Activated CD8-positive, alpha-beta T cell treated with anti-CD3 and anti-CD28 coated beads, Interleukin-2, amount 10 ng/mL, durations not matched to agents 7 days and 5 days (primary cell): Measurements from ENCODE around the gene TDRD3. TPM values are rescaled to one million over a fixed set of nuclear protein-coding genes. Genes with fewer than 3 reads are reported as not detected.
A peak's percentile ranks its signal among the peaks of the same experiment; 100 is the strongest.
"Not testable (repeated sequence)": the region's sequence is repeated elsewhere in the genome, so short reads cannot be mapped to it uniquely, and the experiment has no call there.

ENCODE experiments used
- ATAC-seq: fragments of 150-1000 bp; cut with Tn5 transposase; one replicate; pipeline ENCODE4 v1.10.0; 2021; ENCODE audit warnings: moderate library complexity
- CTCF ChIA-PET: fragments of 350-600 bp; sonication (Branson Sonifier 250); formaldehyde crosslinking; loops from one replicate; lab custom pipeline; 2021; ENCODE audit warnings: antibody characterized with exemption; lab: Charles Lee
- POLR2A ChIA-PET: fragments of 350-600 bp; sonication (Branson Sonifier 250); formaldehyde crosslinking; loops from one replicate; lab custom pipeline; 2021; ENCODE audit warnings: antibody characterized with exemption; lab: Charles Lee
- DNase-seq: peaks from one replicate; pipeline ENCODE4 v3.0.0-alpha.2; 2020
- H3K27ac Mint-ChIP-seq: one replicate; pipeline ENCODE4 v1.8.0; 2021; ENCODE audit warnings: mild to moderate bottlenecking, mixed read lengths
- H3K27me3 Mint-ChIP-seq: one replicate; pipeline ENCODE4 v1.8.0; 2021; ENCODE audit warnings: low read depth, mixed read lengths
- H3K36me3 Mint-ChIP-seq: one replicate; pipeline ENCODE4 v1.8.0; 2021; ENCODE audit warnings: low read depth, mixed read lengths
- H3K4me1 Mint-ChIP-seq: one replicate; pipeline ENCODE4 v1.8.0; 2021; ENCODE audit warnings: low read depth, mixed read lengths
- H3K4me3 Mint-ChIP-seq: one replicate; pipeline ENCODE4 v1.8.0; 2021; ENCODE audit warnings: mild to moderate bottlenecking, mixed read lengths
- H3K9me3 Mint-ChIP-seq: one replicate; pipeline ENCODE4 v1.8.0; 2022; ENCODE audit warnings: mixed read lengths; ENCODE audit not compliant: insufficient read depth
- total RNA-seq, 2 experiments: library from RNA; stranded (reverse); gene quantifications; one replicate each; pipeline ENCODE4 v1.2.3, GENCODE V29; 2021

The TDRD3 gene
- total RNA-seq, 2 experiments from 2014 or later: 21.7 to 22.2 TPM

DNA sequence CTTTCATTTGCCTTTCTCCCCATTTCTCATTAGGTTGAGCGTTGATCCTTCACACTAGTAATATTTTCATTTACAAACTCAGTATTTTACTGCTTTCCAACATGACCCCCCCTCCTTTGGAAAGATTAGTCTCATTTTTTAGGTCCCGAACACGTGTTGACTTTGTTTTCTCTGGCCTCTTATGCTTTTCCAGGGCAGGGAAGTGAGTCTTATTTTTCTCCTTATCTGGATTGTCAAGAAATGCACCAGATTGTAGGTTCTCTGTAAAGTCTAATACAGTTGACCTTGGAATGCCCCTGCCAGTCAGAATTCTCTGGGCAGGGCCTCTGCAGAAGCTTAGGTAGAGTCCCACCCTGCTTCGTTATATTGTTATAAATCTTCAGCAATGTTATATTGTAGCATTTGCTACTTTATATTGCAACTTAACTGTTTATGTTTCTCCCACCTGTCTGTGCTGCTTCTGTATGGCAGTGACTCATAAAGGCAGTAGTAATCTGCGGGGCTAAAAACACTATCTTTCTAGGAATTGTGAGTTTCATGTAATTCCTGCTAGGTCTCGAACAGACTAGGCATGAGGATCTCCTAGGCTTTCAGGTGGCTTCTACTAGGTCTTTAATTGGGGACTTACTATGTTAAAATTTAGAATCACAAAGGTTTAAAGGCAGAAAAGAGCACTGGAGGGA, 2.0 kb downstream of the TDRD3 start:
- ChIA-PET CTCF (interaction anchor here (1.2 to 1.5 kb wide), 3 partner anchors 13 to 32 kb away, joined by 3 to 6 read pairs (median 3); no protein-coding TSS in a partner anchor), POLR2A (no interaction called here)
- Mint-ChIP-seq H3K27me3 (peaks cover 4% of the 10 kb centered on the region), H3K9me3 (no peaks in the 10 kb centered on the region), H3K4me3 (peak overlapping the region; percentile 83), H3K4me1 (peaks cover 36% of the 10 kb centered on the region), H3K36me3 (no peaks in the 10 kb centered on the region), H3K27ac (peak overlapping the region; percentile 12)
- no peak for DNase-seq
- no peak for ATAC-seq

DNA sequence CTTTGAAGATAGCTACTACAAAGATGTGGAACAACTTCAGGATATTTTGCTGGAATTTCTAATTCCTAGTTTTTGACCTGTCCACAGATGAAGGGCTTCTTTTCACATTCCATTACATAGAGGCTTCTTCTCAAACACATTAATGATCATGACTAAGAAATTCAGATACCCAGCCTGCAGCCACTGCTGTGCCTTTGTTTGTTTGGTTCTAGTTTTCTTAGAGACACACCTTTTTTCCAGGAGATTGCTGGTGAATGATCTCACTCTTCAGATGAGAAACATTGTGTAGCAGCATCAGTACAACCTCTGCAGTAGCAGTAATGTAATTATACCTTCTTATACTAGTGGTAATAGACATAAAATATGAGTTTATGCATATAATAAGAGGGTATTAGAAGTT, 5.0 kb downstream of the TDRD3 start:
- H3K4me3 Mint-ChIP-seq: no peak overlapping the region
- H3K4me1 Mint-ChIP-seq: peaks cover 26% of the 10 kb centered on the region
- peaks cover 1% of the 10 kb centered on the region for H3K36me3 Mint-ChIP-seq
- POLR2A ChIA-PET: no interaction called here
- H3K9me3 Mint-ChIP-seq: no peaks in the 10 kb centered on the region
- no peaks in the 10 kb centered on the region for H3K27me3 Mint-ChIP-seq
- ATAC-seq (no peak), DNase-seq (no peak)
- H3K27ac Mint-ChIP-seq: no peak overlapping the region
- CTCF ChIA-PET: no interaction called here

DNA sequence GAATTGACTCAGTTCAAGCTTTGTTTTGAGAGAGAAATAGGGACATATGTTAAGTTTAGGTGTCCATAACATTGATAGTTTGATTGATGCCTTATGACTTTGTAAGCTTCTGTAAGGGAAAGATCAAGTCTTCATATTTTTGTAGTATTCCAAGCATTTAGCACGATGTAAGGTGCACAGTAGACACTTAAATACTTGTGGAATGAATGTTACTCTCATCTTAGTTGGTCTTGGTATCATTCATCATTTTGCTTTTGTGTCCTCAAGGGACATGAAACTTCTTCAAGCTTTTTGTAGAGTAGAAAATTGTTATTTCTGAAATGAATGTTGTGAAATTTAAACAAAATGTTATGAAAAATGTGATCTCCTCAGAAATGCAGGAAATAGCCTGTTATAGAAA, 10.1 kb downstream of the TDRD3 start:
- Mint-ChIP-seq H3K36me3 (peaks cover 23% of the 10 kb centered on the region), H3K27me3 (no peaks in the 10 kb centered on the region), H3K9me3 (peaks cover 9% of the 10 kb centered on the region), H3K27ac (no peak overlapping the region), H3K4me3 (no peak overlapping the region), H3K4me1 (peaks cover 8% of the 10 kb centered on the region)
- ChIA-PET POLR2A (no interaction called here), CTCF (no interaction called here)
- DNase-seq (no peak), ATAC-seq (no peak)

DNA sequence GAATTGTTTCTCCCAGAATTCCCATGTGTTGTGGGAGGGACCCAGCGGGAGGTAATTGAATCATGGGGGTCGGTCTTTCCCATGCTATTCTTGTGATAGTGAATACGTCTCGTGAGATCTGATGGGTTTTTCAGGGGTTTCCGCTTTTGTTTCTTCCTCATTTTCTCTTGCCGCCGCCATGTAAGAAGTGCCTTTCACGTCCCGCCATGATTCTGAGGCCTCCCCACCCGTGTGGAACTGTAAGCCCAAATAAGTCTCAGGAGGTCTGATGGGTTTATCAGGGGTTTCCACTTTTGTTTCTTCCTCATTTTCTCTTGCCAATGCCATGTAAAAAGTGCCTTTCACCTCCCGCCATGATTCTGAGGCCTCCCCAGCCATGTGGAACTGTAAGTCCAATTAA, 10.8 kb downstream of the TDRD3 start:
- DNase-seq, H3K27ac Mint-ChIP-seq, ATAC-seq, H3K4me1 Mint-ChIP-seq, POLR2A ChIA-PET, H3K9me3 Mint-ChIP-seq, H3K27me3 Mint-ChIP-seq, CTCF ChIA-PET, H3K4me3 Mint-ChIP-seq: not testable (repeated sequence)
- H3K36me3 Mint-ChIP-seq: peaks cover 23% of the 10 kb centered on the region

DNA sequence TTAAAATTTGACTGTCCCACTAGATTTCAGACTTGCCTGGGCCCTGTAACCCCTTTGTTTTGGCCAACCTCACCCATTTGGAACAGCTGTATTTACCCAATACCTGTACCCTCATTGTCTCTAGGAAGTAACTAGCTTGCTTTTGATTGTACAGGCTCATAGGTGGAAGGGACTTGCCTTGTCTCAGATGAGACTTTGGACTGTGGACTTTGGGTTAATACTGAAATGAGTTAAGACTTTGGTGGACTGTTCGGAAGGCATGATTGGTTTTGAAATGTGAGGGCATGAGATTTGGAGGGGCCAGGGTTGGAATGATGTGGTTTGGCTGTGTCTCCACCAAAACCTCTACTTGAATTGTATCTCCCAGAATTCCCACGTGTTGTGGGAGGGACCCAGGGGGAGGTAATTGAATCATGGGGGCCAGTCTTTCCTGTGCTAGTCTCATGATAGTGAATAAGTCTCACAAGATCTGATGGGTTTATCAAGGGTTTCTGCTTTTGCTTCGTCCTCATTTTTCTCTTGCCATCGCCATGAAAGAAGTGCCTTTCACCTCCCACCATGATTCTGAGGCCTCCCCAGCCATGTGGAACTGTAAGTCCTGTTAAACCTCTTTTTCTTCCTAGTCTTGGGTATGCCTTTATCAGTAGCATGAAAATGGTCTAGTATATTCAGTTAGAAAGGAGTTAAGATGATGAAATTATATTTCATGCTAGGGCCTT, 12.7 kb downstream of the TDRD3 start:
- H3K36me3 Mint-ChIP-seq: peaks cover 23% of the 10 kb centered on the region
- POLR2A ChIA-PET, CTCF ChIA-PET: not testable (repeated sequence)

DNA sequence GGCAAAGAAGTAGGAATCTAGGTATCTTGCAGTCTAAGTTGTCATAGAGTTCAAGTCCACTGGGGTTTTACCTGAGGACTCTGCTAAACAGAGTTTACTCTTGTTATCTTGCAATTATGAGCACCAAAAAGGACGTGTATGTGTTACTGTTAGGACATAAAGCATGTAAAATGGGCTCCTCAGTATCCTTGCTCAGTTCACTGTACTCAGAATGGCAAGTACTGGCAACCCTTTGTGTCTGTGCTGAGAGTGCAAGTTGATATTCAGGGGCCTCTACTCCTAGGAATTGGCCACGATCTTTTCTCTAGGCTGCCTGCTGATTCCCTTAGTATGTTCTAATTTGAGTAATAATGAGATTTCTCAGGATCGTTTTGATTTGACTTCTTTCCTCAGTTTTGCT, 13.3 kb downstream of the TDRD3 start:
- H3K4me1 Mint-ChIP-seq: peaks cover 8% of the 10 kb centered on the region
- ChIA-PET CTCF (no interaction called here), POLR2A (no interaction called here)
- H3K36me3 Mint-ChIP-seq: peaks cover 23% of the 10 kb centered on the region
- no peak overlapping the region for H3K4me3 Mint-ChIP-seq
- H3K27ac Mint-ChIP-seq: no peak overlapping the region
- no peaks in the 10 kb centered on the region for H3K27me3 Mint-ChIP-seq
- H3K9me3 Mint-ChIP-seq: peaks cover 9% of the 10 kb centered on the region
- DNase-seq (no peak), ATAC-seq (no peak)

More for the DNA sequence above, 12.7 kb downstream of the TDRD3 start:
- not testable (repeated sequence) for H3K4me1 Mint-ChIP-seq, ATAC-seq, H3K27me3 Mint-ChIP-seq, H3K4me3 Mint-ChIP-seq, H3K9me3 Mint-ChIP-seq, H3K27ac Mint-ChIP-seq, DNase-seq

DNA sequence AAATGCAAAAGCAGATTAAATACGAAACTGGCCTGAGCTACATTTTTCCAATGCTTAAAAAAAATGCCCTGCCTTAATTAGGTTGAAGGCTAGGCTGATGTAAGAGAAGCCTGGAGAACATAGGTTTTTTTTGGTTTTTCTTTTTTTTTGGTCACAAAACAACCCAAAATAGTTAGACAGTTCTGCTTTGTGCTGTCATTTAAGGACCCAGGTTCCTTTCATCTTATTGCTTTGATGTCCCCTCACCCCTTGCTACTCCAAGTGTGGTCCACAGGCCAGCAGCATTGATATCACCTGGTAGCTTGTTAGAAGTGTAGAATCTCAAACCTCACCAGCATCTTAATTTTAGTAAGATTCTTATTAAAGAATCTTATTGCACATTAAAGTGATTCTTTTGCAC, 14.4 kb downstream of the TDRD3 start:
- Mint-ChIP-seq H3K4me1 (peaks cover 8% of the 10 kb centered on the region), H3K36me3 (peaks cover 23% of the 10 kb centered on the region), H3K27ac (no peak overlapping the region), H3K4me3 (no peak overlapping the region), H3K27me3 (no peaks in the 10 kb centered on the region), H3K9me3 (peaks cover 9% of the 10 kb centered on the region)
- ChIA-PET CTCF (interaction anchor here (0.6 to 1.4 kb wide), 2 partner anchors 37 to 247 kb away, joined by 3 to 4 read pairs; no protein-coding TSS in a partner anchor), POLR2A (interaction anchor here (1.0 kb wide), 1 partner anchor 14 kb away, joined by 5 read pairs; no protein-coding TSS in a partner anchor)
- ATAC-seq (no peak), DNase-seq (no peak)

DNA sequence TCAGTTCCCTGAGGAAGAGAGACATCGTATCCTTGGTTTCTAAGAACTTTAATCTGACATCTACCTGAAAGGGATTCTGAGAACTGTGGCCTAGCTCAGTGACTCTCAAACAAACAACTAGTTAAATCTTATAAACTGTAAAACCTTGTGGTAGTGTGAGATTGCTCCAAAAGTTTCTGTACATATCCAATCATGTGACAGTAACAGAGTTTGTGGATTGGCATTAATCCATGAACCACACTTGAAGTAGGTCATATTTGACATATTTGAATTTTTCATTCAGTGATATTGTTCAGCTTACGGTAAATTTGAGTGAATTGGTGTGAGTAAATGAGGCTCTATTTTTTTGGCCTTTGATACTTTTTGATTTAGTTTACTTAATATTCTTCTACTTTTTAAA, 15.0 kb downstream of the TDRD3 start:
- Mint-ChIP-seq H3K4me1 (peaks cover 8% of the 10 kb centered on the region), H3K27me3 (no peaks in the 10 kb centered on the region), H3K9me3 (peaks cover 9% of the 10 kb centered on the region), H3K27ac (no peak overlapping the region), H3K4me3 (no peak overlapping the region), H3K36me3 (peaks cover 22% of the 10 kb centered on the region)
- CTCF ChIA-PET: interaction anchor here (1.4 kb wide), 1 partner anchor 36 kb away, joined by 3 read pairs; no protein-coding TSS in a partner anchor
- POLR2A ChIA-PET: interaction anchor here (1.0 kb wide), 1 partner anchor 14 kb away, joined by 5 read pairs; no protein-coding TSS in a partner anchor
- ATAC-seq (no peak), DNase-seq (no peak)

DNA sequence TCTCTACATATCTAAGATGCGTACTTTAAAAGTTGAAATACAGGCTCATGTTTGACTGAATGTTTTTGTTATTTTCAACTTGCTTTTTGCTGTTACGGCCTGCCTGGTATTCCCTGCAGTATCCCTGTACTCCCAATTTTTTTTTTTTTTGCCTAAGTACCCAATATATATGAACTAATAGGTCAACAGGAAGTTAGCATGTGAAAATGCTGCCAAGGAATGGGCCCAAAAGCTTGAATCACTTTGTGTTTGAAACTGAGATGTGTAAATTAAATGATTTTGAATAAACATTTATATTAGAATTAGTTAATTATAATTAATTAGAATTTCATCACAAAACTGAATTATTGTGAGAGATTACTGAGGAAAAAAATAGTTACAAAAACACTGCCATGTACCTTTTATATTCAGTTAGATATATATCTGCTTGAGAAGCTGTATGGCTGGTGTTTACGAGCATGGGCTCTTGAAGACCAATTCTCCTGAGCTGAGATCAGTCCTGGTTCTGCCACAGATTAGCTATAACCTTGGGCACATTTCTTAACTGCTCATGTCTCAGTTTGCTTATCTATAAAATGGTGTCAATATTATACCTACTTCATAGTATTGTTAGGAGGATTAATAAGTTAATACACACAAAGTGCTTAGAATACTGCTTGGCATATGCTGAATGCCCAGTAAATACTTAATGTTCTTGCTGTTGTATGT, 16.0 kb downstream of the TDRD3 start:
- Mint-ChIP-seq H3K4me3 (no peak overlapping the region), H3K9me3 (peaks cover under 1% of the 10 kb centered on the region), H3K4me1 (peaks cover 11% of the 10 kb centered on the region), H3K36me3 (peaks cover 20% of the 10 kb centered on the region), H3K27me3 (no peaks in the 10 kb centered on the region), H3K27ac (no peak overlapping the region)
- no peak for ATAC-seq
- POLR2A ChIA-PET: no interaction called here
- no peak for DNase-seq
- CTCF ChIA-PET: interaction anchor here (0.9 kb wide), 1 partner anchor 18 kb away, joined by 3 read pairs; no protein-coding TSS in a partner anchor

DNA sequence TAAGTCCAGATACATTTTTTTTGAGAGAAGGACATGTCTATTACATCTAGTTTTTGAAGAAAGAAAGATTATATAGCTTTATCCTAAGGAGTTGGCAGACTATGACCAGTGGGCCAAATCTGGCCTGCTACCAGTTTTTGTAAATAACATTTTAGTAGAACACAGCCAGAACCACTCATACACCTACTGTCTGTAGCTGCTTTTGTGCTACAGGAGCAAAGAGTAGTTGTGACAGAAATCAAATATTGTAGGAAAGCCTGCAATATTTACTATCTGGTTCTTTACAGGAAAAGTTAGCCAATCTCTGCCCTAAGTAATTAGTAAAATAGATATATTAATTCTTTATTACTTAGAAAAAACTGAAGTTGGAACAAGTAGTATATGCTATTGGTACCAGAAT, 17.2 kb downstream of the TDRD3 start:
- ATAC-seq (no peak), DNase-seq (no peak)
- H3K4me1 Mint-ChIP-seq: peaks cover 11% of the 10 kb centered on the region
- ChIA-PET CTCF (no interaction called here), POLR2A (no interaction called here)
- H3K4me3 Mint-ChIP-seq: no peak overlapping the region
- peaks cover 16% of the 10 kb centered on the region for H3K36me3 Mint-ChIP-seq
- H3K27ac Mint-ChIP-seq: no peak overlapping the region
- no peaks in the 10 kb centered on the region for H3K9me3 Mint-ChIP-seq
- H3K27me3 Mint-ChIP-seq: no peaks in the 10 kb centered on the region

DNA sequence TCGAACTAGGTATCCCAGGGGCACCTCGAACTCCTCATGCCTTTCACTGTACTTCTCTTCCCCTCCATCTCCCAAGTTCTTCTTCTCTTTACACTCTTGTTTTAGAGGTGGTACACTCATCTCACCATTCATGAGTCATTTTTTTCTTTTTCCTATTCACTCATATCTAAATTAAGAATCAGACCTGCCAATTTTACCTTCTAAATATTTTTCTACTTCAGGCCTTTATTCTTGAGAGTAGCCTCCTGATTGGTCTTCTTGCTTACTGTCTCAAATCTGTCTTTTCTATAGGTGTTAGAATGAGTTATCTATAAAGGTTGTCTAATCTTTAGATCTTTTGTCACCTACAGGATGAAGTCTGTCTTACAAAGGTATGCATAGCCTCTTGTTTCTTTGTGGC, 20.7 kb downstream of the TDRD3 start:
- Mint-ChIP-seq H3K4me1 (peaks cover 3% of the 10 kb centered on the region), H3K27me3 (no peaks in the 10 kb centered on the region), H3K4me3 (no peak overlapping the region), H3K9me3 (peaks cover 3% of the 10 kb centered on the region), H3K36me3 (peaks cover 15% of the 10 kb centered on the region), H3K27ac (no peak overlapping the region)
- DNase-seq (no peak), ATAC-seq (no peak)
- ChIA-PET POLR2A (no interaction called here), CTCF (no interaction called here)
